Spleen (tissue), 7 donors: ENCODE measurements around the gene CEACAM5.

Source experiments
- CTCF ChIP-seq, 11 experiments: fragments of 200-600 bp in 7 of 11; fragments of 450-650 bp in 4 of 11; sonication (generic) in 4 of 11; IDR thresholded peaks in 8 of 11; conservative IDR thresholded peaks in 3 of 11; 1 replicate in 7 of 11; 2 replicates in 4 of 11; pipeline versions ENCODE4 v1.4.0 to v1.8.0; 2016 to 2021; ENCODE audit warnings: antibody characterized with exemption in 11 of 11, inconsistent platforms in 4 of 11, mild to moderate bottlenecking in 1 of 11
- POLR2A ChIP-seq, 3 donors: fragments of 450-650 bp; IDR thresholded peaks; one replicate each; pipeline ENCODE4 v1.5.1; 2017; ENCODE audit warnings: antibody characterized with exemption in 3 of 3, mild to moderate bottlenecking in 1 of 3
- POLR2AphosphoS5 ChIP-seq, 3 donors: sonication (generic); formaldehyde crosslinking; IDR thresholded peaks; one replicate each; pipeline ENCODE4 v1.5.1; 2017; ENCODE audit warnings: antibody characterized with exemption in 3 of 3
- donor health status: DM: no; HTN: no; CAD: no; lungs with moderate emphysema.
- donor health status: DM: no; HTN: no; CAD: no.
- donor health status: DM: no; HTN: no; CAD: no.

GRCh38 chr19:41740415-41741243, 32.2 kb downstream of the CEACAM5 start:
- no peak for TF ChIP-seq POLR2A (IDR thresholded peaks at IDR 0.05)
- TF ChIP-seq CTCF (IDR thresholded peaks at IDR 0.05 in 8 of 11, conservative IDR thresholded peaks at IDR 0.05 in 3 of 11), result no peak
- no peak for TF ChIP-seq POLR2AphosphoS5 (IDR thresholded peaks at IDR 0.05)
